Putamen (tissue), 1 donor: Measurements from ENCODE around the gene BEX4.

Experiments
- DNase-seq: peaks from one replicate; pipeline ENCODE4 v3.0.0-alpha.2; 2016; ENCODE audit warnings: low spot score

BEX4 gene

DNA sequence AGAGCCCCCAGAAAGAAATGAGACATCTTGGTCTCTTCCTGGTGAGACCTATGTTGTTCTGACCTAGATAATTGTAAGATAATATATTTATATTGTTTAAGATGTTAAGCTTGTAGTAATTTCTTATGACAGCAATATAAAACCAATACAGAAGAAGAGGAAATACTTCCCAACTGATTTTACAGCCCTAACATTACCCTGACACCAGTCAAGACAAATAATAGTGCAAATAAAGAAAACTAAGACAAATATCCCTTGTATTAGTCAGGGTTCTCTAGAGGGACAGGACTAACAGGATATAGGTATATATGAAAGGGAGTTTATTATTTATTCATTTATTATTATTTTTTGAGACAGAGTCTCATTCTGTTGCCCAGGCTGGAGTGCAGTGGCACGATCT, 21.4 kb downstream of the BEX4 start:
- no peak for DNase-seq

GRCh38 chrX:103240155-103240554, 25.2 kb downstream of the BEX4 start:
- DNase-seq: no peak

GRCh38 chrX:103248553-103248952, 33.6 kb downstream of the BEX4 start:
- peak; percentile 4 for DNase-seq

- DNase-seq: no peak
Measured at GRCh38 chrX:103249805-103250204, 34.9 kb downstream of the BEX4 start.

GRCh38 chrX:103250977-103251376, 36.1 kb downstream of the BEX4 start:
- DNase-seq: no peak

DNA sequence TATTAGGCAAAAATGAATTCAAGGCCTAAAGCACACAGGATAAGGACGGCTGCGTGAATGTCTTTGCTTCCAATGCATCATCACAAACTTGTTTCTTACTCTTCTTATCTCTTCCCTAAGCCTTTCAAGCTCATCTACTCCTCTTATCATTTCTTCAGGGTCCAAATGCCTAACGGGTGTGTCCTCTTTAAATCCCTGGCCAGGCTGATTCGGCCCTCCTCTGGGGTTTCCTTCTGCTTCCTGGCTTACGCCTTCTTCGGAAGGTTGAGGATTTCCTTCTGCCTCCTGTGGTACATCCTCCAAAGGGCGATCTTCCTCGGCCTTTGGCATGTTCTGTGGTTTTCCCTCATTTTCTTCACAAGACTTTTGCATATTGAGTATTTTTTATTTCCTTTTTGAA, 38.7 kb downstream of the BEX4 start:
- DNase-seq: peak; percentile 0

- peak; percentile 48 for DNase-seq
Measured at GRCh38 chrX:103254171-103254824, 39.4 kb downstream of the BEX4 start.

GRCh38 chrX:103254921-103255493, 40.1 kb downstream of the BEX4 start, which contains the start of gene TCEAL8:
TCEAL8 (minus strand) TSS chrX:103255155; CDS start chrX:103253979, 1,176 bp downstream.
- DNase-seq: peak; percentile 91

DNA sequence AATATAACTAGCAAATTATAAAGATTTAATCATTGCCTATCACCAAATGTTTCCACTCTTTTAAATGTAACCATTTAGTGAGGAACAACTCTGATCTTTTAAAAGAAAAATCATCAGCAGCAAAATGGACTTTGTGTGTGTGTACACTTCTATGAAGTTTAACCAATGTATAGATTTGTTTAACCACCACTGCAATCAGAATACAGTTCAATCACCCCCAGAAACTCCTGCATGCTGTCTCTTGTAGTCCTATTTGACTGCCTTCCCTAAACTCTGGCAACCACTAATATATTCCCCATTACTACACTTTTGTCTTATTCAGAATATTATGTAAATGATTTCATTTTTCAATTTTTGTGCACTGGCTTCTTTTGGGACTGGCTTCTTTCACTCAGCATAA, 41.7 kb downstream of the BEX4 start:
- DNase-seq: no peak

DNA sequence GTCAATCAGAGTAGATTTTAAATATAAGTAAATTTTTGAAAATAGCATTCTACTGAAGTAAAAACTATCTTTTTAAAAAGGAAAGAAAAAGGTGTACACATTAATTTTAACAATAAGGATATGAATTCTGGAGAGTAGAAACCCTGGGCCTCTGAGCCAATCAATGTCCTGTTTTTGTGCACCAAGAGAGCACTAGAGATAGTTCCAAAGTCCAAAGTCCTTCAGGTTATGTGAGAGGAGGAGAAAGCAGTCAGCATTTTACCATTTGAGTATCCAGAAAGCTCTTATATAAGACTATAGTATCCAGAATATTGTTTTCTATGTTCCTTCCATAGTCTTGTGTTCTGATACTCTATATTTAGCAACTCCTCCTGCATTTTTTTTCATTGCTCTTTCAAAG, 43.4 kb downstream of the BEX4 start:
- DNase-seq: no peak
